GM04504 (cell line): Measurements from ENCODE around the gene PIAS1.
A peak's percentile ranks its signal among the peaks of the same experiment; 100 is the strongest.
"Not testable (repeated sequence)": the region's sequence is repeated elsewhere in the genome, so short reads cannot be mapped to it uniquely, and the experiment has no call there.

Experiments
- DNase-seq: peaks from one replicate; pipeline ENCODE4 v3.0.0-alpha.2; 2012; ENCODE audit warnings: low read depth

Gene PIAS1

DNA sequence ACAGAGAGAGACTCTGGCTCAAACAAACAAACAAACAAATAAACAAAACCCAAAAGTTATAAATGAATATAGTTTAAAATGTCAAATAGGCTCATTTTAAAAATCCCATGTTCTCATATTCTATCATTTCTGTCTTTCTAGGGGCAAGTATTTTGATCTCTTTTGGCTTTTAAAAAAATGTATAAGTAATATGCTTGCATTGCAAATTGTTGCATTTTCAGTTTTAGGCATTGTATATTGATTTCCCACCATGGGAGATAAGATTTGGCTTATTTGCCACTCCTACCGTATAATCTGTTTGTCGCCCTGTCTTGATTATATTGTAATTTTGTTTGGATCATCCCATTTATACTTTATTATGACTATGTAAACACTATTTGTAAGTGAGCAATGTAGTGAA lies 70.6 kb downstream of the PIAS1 start:
- DNase-seq = no peak

- no peak for DNase-seq
Measured at GRCh38 chr15:68126396-68126795, 72.3 kb downstream of the PIAS1 start.

DNA sequence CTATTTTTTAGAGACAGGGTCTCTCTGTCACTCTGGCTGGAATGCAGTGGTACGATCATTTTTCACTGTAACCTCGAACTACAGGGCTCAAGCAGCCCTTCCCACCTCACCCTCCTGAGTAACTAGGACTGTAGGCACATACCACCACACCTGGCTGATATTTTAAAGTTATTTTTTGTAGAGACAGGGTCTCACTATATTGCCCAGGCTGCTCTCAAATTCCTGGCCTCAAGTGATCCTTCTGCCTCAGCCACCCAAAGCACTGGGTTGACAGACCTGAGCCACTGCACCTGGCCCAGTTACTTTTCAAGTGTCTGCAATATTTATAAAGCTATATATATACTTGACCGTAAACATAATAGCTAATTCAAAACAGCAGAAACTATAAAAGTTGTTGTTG lies 75.0 kb downstream of the PIAS1 start:
- DNase-seq = no peak

DNA sequence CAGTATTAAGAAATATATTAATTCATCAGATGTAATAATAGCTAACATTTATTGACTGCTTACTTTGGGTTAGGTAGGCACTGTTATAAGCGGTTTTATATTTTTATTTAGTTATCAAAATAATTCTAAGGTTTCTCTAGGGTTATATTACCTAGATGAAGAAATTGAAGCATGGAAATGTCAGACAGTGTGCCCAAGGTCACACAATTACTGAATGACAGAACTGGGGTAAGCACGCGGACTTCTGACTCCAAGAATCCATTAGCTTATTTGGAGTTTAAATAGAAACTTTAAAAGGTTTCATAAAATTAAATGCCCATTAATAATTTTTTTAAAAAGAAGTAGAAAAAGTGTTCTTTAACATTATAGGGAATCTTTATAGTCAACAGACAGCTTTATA lies 76.7 kb downstream of the PIAS1 start:
- no peak for DNase-seq

- no peak for DNase-seq
Measured at GRCh38 chr15:68137096-68137495, 83.0 kb downstream of the PIAS1 start.

DNA sequence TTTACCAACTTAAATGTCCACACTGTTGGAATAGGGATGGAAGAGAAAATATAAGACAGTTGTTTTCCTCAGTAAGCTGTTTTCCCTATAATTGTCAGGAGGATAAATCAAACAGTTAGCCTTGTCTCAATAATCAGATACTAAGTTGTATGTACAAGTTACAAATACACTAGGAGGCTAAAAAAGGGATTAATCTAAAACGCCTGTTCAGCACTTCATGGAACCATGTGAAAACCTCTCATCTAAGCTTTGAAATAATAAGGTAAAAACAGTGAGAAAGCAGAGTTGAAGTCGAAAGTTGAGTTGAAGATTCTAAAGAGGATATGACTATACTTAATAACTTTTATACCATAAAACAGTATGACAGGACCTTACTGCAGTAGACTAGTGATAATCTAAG lies 89.0 kb downstream of the PIAS1 start:
- no peak for DNase-seq

- DNase-seq = no peak
Measured at GRCh38 chr15:68143785-68144184, 89.7 kb downstream of the PIAS1 start.

- DNase-seq = no peak
Measured at GRCh38 chr15:68145706-68146105, 91.6 kb downstream of the PIAS1 start.

GRCh38 chr15:68148039-68148438 lies 93.9 kb downstream of the PIAS1 start:
- no peak for DNase-seq

DNA sequence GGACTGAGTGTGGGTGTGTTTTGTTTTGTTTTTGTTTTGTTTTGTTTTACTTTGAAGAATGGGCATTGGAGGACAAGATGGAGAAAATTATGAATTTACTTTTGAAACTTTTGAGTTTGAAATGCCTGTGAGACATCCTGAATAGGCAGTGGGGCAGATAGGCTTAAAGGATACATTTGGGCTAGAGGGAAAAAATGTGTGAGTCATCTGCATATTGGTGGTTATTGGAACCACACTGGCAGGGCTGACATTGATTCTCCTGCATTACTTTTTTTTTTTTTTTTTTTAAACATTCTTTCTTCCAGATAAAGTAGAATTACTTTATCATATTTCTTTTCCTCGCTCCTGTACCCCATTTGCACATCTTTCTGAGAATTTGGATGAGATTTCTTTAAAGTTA lies 94.9 kb downstream of the PIAS1 start:
- DNase-seq = no peak

- no peak for DNase-seq
Measured at GRCh38 chr15:68150187-68150586, 96.1 kb downstream of the PIAS1 start.

DNA sequence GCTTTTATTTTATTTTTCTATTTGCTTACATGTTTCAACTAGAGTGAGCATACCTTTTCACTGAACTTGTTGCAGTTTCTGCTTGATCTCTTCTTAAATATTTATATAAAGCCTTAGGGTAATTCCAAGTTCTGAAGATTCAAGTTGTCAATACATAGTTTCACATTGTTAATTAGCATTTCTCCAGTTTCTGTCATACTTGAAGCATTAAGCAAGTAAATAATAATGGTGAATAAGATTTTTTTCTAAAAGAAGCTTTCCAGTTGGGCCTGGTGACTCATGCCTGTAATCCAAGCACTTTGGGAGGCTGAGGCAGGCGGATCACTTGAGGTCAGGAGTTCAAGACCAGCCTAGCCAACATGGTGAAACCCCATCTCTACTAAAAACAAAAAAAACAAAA lies 97.2 kb downstream of the PIAS1 start:
- DNase-seq = no peak

- DNase-seq = no peak
Measured at GRCh38 chr15:68152342-68152741, 98.2 kb downstream of the PIAS1 start.

DNA sequence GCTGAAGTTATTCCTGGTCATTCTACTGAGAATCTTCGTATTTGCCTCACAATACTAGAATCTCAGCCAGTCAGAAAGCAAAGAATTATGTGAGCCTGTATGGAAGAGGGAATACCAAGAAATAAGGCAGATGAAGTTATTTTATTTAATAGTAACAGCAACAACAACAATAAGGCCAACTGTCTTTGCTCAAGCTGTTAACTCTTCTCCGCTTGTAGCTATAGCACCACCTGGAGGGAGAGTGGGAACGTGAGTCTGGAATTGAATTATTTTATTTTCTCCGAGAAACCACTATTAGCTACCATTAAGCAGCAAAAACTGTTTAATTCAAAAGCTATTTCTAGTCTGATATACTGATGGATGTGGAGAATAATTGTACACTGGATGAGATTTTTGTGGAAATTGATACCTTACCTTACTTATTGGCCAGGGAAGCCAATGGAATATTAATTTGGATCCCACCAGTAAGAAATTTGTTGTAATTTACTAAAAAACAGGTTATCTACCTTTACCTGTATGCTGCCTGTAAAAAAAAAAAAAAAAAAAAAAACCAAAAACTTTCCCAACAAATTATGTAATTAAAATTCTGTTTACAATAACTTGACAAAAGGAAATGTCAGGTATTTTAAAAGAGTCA lies 100.9 kb downstream of the PIAS1 start:
- peak; percentile 38 for DNase-seq

DNA sequence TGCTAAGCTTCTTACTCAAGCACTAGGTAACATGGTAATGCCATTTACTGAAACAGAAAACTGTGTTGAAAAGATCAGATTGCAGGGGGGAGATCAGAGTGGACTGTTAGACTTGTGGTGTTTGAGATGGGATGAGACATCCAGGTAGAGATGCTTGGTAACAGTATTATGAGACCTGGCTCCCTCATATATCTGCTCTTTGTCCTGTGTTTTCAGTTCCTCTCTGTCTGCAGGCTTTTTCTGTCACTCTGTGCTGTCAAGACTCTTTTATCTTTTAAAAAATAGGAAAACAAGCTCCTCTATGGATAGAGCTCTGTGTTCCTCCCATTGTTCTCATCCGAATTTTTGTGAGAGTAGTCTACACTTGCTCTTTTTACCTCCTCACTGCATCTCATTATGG lies 103.0 kb downstream of the PIAS1 start:
- DNase-seq = no peak

DNA sequence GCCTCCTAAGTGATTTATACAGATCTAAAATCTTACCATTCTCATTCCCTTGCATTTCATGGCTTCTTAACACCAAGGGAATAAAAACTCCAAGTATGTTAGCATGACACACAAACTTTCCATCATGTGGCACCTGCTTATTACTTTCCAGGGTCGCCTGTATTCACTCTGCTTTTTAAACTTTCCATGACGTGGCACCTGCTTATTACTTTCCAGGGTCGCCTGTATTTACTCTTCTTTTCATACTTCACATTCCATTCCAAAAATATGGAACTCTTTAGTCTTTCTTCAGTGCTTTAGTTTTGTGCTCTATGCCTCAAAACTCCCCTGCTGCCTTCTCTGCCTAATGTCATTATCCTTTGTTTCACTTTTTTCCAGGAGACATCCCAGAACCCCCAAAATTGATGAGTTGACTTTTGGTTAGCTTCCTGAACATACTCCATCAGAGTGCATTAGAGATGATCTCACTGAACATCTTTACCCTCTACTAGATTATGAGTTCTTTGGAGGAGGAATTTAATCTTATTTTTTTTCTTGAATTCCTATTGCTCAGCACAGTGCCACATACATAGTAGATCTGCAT lies 104.0 kb downstream of the PIAS1 start:
- no peak for DNase-seq

DNA sequence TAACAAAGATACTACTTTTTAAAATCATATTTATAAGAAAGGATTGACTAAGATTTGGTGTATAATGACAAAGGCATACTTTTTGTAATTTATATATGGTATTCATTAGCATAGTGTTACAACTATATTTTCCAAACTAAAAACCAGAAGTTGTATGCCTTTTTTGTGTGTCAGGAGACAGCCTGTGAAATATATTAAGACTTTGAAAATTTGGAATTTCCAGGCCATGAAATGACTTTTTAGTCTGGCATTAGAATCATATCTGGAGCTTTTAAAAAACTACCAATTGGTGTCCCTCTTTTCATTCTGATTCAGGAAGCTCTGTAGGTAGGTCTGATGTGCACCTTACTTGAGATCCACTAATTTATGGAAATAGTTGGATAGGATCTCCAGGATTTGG lies 109.1 kb downstream of the PIAS1 start:
- no peak for DNase-seq

GRCh38 chr15:68166847-68167246 lies 112.7 kb downstream of the PIAS1 start:
- DNase-seq = no peak

GRCh38 chr15:68172037-68172436 lies 117.9 kb downstream of the PIAS1 start:
- DNase-seq = not testable (repeated sequence)

- DNase-seq = no peak
Measured at GRCh38 chr15:68173119-68173518, 119.0 kb downstream of the PIAS1 start.

GRCh38 chr15:68175526-68175925 lies 121.4 kb downstream of the PIAS1 start:
- DNase-seq = no peak

GRCh38 chr15:68176601-68177000 lies 122.5 kb downstream of the PIAS1 start:
- no peak for DNase-seq

- no peak for DNase-seq
Measured at GRCh38 chr15:68177742-68178141, 123.6 kb downstream of the PIAS1 start.

- DNase-seq = no peak
Measured at GRCh38 chr15:68183616-68184315, 129.7 kb downstream of the PIAS1 start.
